GM19372 (cell line): ENCODE measurements around the gene OPRL1.

Experiments
- ATAC-seq: cut with Tn5 transposase; IDR thresholded peaks from one replicate; pipeline ENCODE4 v1.9.1; 2021; ENCODE audit warnings: mild to moderate bottlenecking, low read depth, moderate library complexity; ENCODE audit not compliant: unreplicated experiment

Gene OPRL1

GRCh38 chr20:64138276-64138815, 58.5 kb downstream of the OPRL1 start:
- ATAC-seq: no peak

- no peak for ATAC-seq
These were observed 59.5 kb downstream of the OPRL1 start for GRCh38 chr20:64139199-64140060.

GRCh38 chr20:64140061-64140931, 60.4 kb downstream of the OPRL1 start:
- ATAC-seq: no peak

GRCh38 chr20:64140956-64141355, 61.1 kb downstream of the OPRL1 start:
- ATAC-seq: no peak

GRCh38 chr20:64142590-64142989, 62.7 kb downstream of the OPRL1 start:
- ATAC-seq: no peak

GRCh38 chr20:64143018-64143801, 63.3 kb downstream of the OPRL1 start:
- ATAC-seq: no peak

- no peak for ATAC-seq
These were observed 64.4 kb downstream of the OPRL1 start for GRCh38 chr20:64144144-64144912.

- ATAC-seq: no peak
These were observed 65.8 kb downstream of the OPRL1 start for GRCh38 chr20:64145458-64146300.

- no peak for ATAC-seq
These were observed 66.5 kb downstream of the OPRL1 start for GRCh38 chr20:64146301-64146935.

GRCh38 chr20:64146936-64147477, 67.1 kb downstream of the OPRL1 start:
- ATAC-seq: no peak

- ATAC-seq: no peak
These were observed 68.7 kb downstream of the OPRL1 start for GRCh38 chr20:64148581-64148980.

GRCh38 chr20:64149141-64149540, 69.3 kb downstream of the OPRL1 start:
- no peak for ATAC-seq

GRCh38 chr20:64149809-64150560, 70.1 kb downstream of the OPRL1 start:
- no peak for ATAC-seq
